DOHH2 (cell line): ENCODE results near the gene GRB10.

Experiments
- CTCF ChIP-seq: fragments of 200-600 bp; sonication (generic); IDR thresholded peaks from one replicate; pipeline ENCODE4 v1.5.1; 2014; ENCODE audit warnings: antibody characterized with exemption, mild to moderate bottlenecking, low read depth, low read length; ENCODE audit not compliant: poor library complexity, severe bottlenecking
- EZH2phosphoT487 ChIP-seq: fragments of 200-600 bp; sonication (generic); IDR thresholded peaks from 2 replicates; pipeline ENCODE4 v1.6.1; 2017; ENCODE audit warnings: borderline replicate concordance, mild to moderate bottlenecking, antibody characterized with exemption, low read length, moderate library complexity, mixed read lengths

- TF ChIP-seq EZH2phosphoT487, result no peak
- TF ChIP-seq CTCF, result no peak
These were observed 131.3 kb downstream of the GRB10 start for GRCh38 chr7:50651271-50651989.
